IMR-90 (cell line): ENCODE data around the gene WASHC3. TPM values are rescaled to one million over a fixed set of nuclear protein-coding genes. Genes with fewer than 3 reads are reported as not detected.

Experiments used
- ATAC-seq: fragments of 200-7000 bp; cut with Tn5 transposase; 2 replicates; pipeline ENCODE4 v1.9.1; 2020; ENCODE audit warnings: low read depth, mild to moderate bottlenecking, moderate library complexity
- BruUV-seq: library from RNA; stranded (reverse); fragments of 400-500 nt; replicated peaks from 2 replicates; lab custom pipeline; 2021; lab: Mats Ljungman, UMichigan
- CTCF ChIA-PET: fragments of 300-600 bp; formaldehyde crosslinking; extraction: SDS; loops from one replicate; lab custom pipeline; 2021; ENCODE audit warnings: antibody characterized with exemption; lab: Yijun Ruan, JAX
- POLR2A ChIA-PET: fragments of 300-600 bp; sonication (Branson Sonifier 250); formaldehyde crosslinking; loops from one replicate; lab custom pipeline; 2022; ENCODE audit warnings: antibody characterized with exemption; ENCODE audit not compliant: unreplicated experiment; lab: Charles Lee
- DNase-seq: peaks from one replicate; pipeline ENCODE4 v3.0.0; 2013
- H2AFZ ChIP-seq: replicated peaks from 2 replicates; pipeline ENCODE3; 2013; ENCODE audit warnings: low read length, mild to moderate bottlenecking; ENCODE audit not compliant: poor library complexity
- H2AK5ac ChIP-seq: 2 replicates; pipeline ENCODE4 v1.6.1; 2013; ENCODE audit warnings: low read depth, low read length, inconsistent platforms
- H2AK9ac ChIP-seq: replicated peaks from 2 replicates; pipeline ENCODE3; 2013; ENCODE audit warnings: mild to moderate bottlenecking, low read depth, low read length, moderate library complexity; ENCODE audit not compliant: poor library complexity
- H2BK120ac ChIP-seq: 2 replicates; pipeline ENCODE4 v1.6.1; 2013; ENCODE audit warnings: low read depth, low read length, inconsistent platforms
- H2BK15ac ChIP-seq: 3 replicates; pipeline ENCODE4 v1.6.1; 2013; ENCODE audit warnings: low read depth, low read length, inconsistent platforms
- H2BK20ac ChIP-seq: 2 replicates; pipeline ENCODE4 v1.6.1; 2013; ENCODE audit warnings: low read depth, mild to moderate bottlenecking, inconsistent platforms, low read length, moderate library complexity
- H2BK5ac ChIP-seq: 2 replicates; pipeline ENCODE4 v1.6.1; 2013; ENCODE audit warnings: mild to moderate bottlenecking, low read depth, low read length, inconsistent platforms; ENCODE audit not compliant: poor library complexity, severe bottlenecking
- H3K14ac ChIP-seq: replicated peaks from 2 replicates; pipeline ENCODE4 v1.6.1; 2013; ENCODE audit warnings: low read depth, low read length, inconsistent platforms
- H3K18ac ChIP-seq: 2 replicates; pipeline ENCODE4 v1.6.1; 2013; ENCODE audit warnings: low read depth, low read length, control low read depth
- H3K23ac ChIP-seq: 2 replicates; pipeline ENCODE4 v1.6.1; 2013; ENCODE audit warnings: low read depth, low read length, inconsistent platforms
- H3K27ac ChIP-seq: 2 replicates; pipeline ENCODE4 v1.5.1; 2013; ENCODE audit warnings: mild to moderate bottlenecking, control low read depth, low read length; ENCODE audit not compliant: insufficient read depth
- H3K27me3 ChIP-seq: 2 replicates; pipeline ENCODE4 v1.6.1; 2013; ENCODE audit warnings: low read length; ENCODE audit not compliant: control insufficient read depth, insufficient read depth
- H3K36me3 ChIP-seq: 2 replicates; pipeline ENCODE4 v1.6.1; 2013; ENCODE audit warnings: low read length, mixed read lengths; ENCODE audit not compliant: control insufficient read depth, insufficient read depth
- H3K4ac ChIP-seq: 2 replicates; pipeline ENCODE4 v1.6.1; 2013; ENCODE audit warnings: low read depth, low read length, inconsistent platforms
- H3K4me1 ChIP-seq: 2 replicates; pipeline ENCODE4 v1.6.1; 2013; ENCODE audit warnings: low read length, mixed read lengths; ENCODE audit not compliant: control insufficient read depth, insufficient read depth
- H3K4me2 ChIP-seq: 2 replicates; pipeline ENCODE4 v1.6.1; 2013; ENCODE audit warnings: low read depth, mild to moderate bottlenecking, control low read depth, low read length, moderate library complexity
- H3K4me3 ChIP-seq: 2 replicates; pipeline ENCODE4 v1.5.1; 2013; ENCODE audit warnings: low read depth, mild to moderate bottlenecking, control low read depth, low read length, moderate library complexity; ENCODE audit not compliant: insufficient read depth
- H3K56ac ChIP-seq: 2 replicates; pipeline ENCODE4 v1.6.1; 2013; ENCODE audit warnings: low read length, inconsistent platforms; ENCODE audit not compliant: insufficient read depth; ENCODE audit errors: extremely low read depth
- H3K79me1 ChIP-seq, 2 experiments: 2 replicates each; pipeline ENCODE4 v1.6.1; 2013; ENCODE audit warnings: low read length in 2 of 2, inconsistent platforms in 1 of 2, low read depth in 1 of 2
- H3K9ac ChIP-seq: 2 replicates; pipeline ENCODE4 v1.6.1; 2013; ENCODE audit warnings: low read depth, low read length, control low read depth
- H3K9me1 ChIP-seq: 2 replicates; pipeline ENCODE4 v1.6.1; 2013; ENCODE audit warnings: low read length, inconsistent platforms; ENCODE audit not compliant: insufficient read depth
- H3K9me3 ChIP-seq: 2 replicates; pipeline ENCODE4 v1.6.1; 2013; ENCODE audit warnings: low read length; ENCODE audit not compliant: control insufficient read depth, insufficient read depth
- H4K20me1 ChIP-seq: 2 replicates; pipeline ENCODE4 v1.6.1; 2013; ENCODE audit warnings: low read length, inconsistent platforms; ENCODE audit not compliant: insufficient read depth
- H4K5ac ChIP-seq: 2 replicates; pipeline ENCODE4 v1.6.1; 2013; ENCODE audit warnings: mild to moderate bottlenecking, low read depth, low read length, control low read depth
- H4K8ac ChIP-seq, 2 experiments: 2 replicates each; pipeline ENCODE4 v1.6.1; 2013; ENCODE audit warnings: low read depth in 2 of 2, low read length in 2 of 2, control low read depth in 1 of 2, inconsistent platforms in 1 of 2
- H4K91ac ChIP-seq: 2 replicates; pipeline ENCODE4 v1.6.1; 2013; ENCODE audit warnings: low read depth, low read length, inconsistent platforms; ENCODE audit not compliant: insufficient read depth
- POLR2A ChIP-seq: IDR thresholded peaks from 2 replicates; pipeline ENCODE4 v1.6.1; 2012; ENCODE audit warnings: mild to moderate bottlenecking, low read depth, low read length
- USF2 ChIP-seq: fragments of 150-350 bp; IDR thresholded peaks from 2 replicates; pipeline ENCODE4 v1.6.1; 2017; ENCODE audit warnings: mild to moderate bottlenecking, antibody characterized with exemption, low read length, low read depth
- WGBS, 2 experiments: methylation state at CpG; one replicate each; pipeline versions ENCODE4 v1.1.5 to v1.1.7; 2013; ENCODE audit warnings: missing lambda C conversion rate in 2 of 2; ENCODE audit not compliant: insufficient read length in 1 of 2; ENCODE audit errors: extremely low coverage in 2 of 2; 5-methylcytosine and 5-hydroxymethylcytosine counted together
- dilution Hi-C: fragments of 300-500 bp; cut with HindIII; formaldehyde crosslinking; loops from one replicate; pipeline ENCODE4 v1.14.3; 2018; ENCODE audit warnings: low sequenced_read_pairs; ENCODE audit not compliant: unreplicated experiment
- in situ Hi-C: fragments of 300-500 bp; cut with MboI; formaldehyde crosslinking; loops from 3 replicates; pipeline ENCODE4 v1.14.3; 2019; ENCODE audit warnings: low sequenced_read_pairs, inconsistent platforms, mixed read lengths
- intact Hi-C: fragments of 100-400 bp; cut with micrococcal nuclease; formaldehyde crosslinking; loops from 2 replicates; pipeline ENCODE4 v1.10.0; 2022
- polyA plus RNA-seq, 3 experiments: library from polyadenylated mRNA; depleted of rRNA; stranded (reverse); fragments of >200 nt; gene quantifications; 2 replicates each; pipeline ENCODE4 v1.2.3, GENCODE V29; 2012; ENCODE audit warnings: low replicate concordance in 1 of 3
- total RNA-seq: library from RNA; depleted of rRNA; stranded (reverse); fragments of >200 nt; gene quantifications from 2 replicates; pipeline ENCODE4 v1.2.3, GENCODE V29; 2012; rRNA removed

Gene WASHC3
- total and polyA plus RNA-seq, 2 of the 4 experiments (the other 2 are of a cell fraction): 54.8 to 87.1 TPM

GRCh38 chr12:101963697-101964096 is 98.1 kb downstream of the WASHC3 start:
- peaks cover 1% of the 10 kb centered on the region; the same call in 1 of the 2 replicates for H3K4me1 ChIP-seq
- ATAC-seq (no peak), DNase-seq (no peak)
- no peak overlapping the region for H3K4me3 ChIP-seq
- H4K8ac ChIP-seq: no peak overlapping the region
- H3K4me2 ChIP-seq: no peak overlapping the region
- no peak overlapping the region for H2BK5ac ChIP-seq
- no peaks in the 10 kb centered on the region for H3K9me1 ChIP-seq
- no peak overlapping the region for H3K18ac ChIP-seq
- in situ Hi-C loops: loop anchor here (25.0 kb wide), 1 partner anchor 774 kb away; no protein-coding TSS in a partner anchor
- ChIA-PET POLR2A (no interaction called here), CTCF (interaction anchor here (0.6 to 0.8 kb wide), 2 partner anchors 12 to 777 kb away, joined by 3 to 4 read pairs; no protein-coding TSS in a partner anchor)
- no peak for TF ChIP-seq POLR2A
- TF ChIP-seq USF2: peak; percentile 32; the same call in 1 of the 2 replicates
- H3K14ac ChIP-seq: no peak overlapping the region
- H2BK120ac ChIP-seq: no peak overlapping the region
- H3K23ac ChIP-seq: no peak overlapping the region
- H4K91ac ChIP-seq: no peak overlapping the region
- H2BK20ac ChIP-seq: no peak overlapping the region
- no peak overlapping the region for H3K27ac ChIP-seq
- BruUV-seq: no TSS peak
- H4K20me1 ChIP-seq: no peaks in the 10 kb centered on the region
- no peak overlapping the region for H4K5ac ChIP-seq
- dilution Hi-C loops: no loop called here
- no peak overlapping the region for H3K4ac ChIP-seq
- H3K79me1 ChIP-seq: no peaks in the 10 kb centered on the region
- no peak overlapping the region for H3K56ac ChIP-seq
- no CpG with 5 or more reads among the region's 1 CpG for WGBS, 2 experiments
- no peak overlapping the region for H3K9ac ChIP-seq
- H3K36me3 ChIP-seq: no peaks in the 10 kb centered on the region
- no peak overlapping the region for H2AK9ac ChIP-seq
- H2AFZ ChIP-seq: no peak overlapping the region
- intact Hi-C loops: no loop called here
- H3K27me3 ChIP-seq: no peaks in the 10 kb centered on the region
- H2BK15ac ChIP-seq: no peak overlapping the region
- H2AK5ac ChIP-seq: no peak overlapping the region
- 0 out of 2 replicates have a peak, but pooled peaks cover 3% of the 10 kb centered on the region for H3K9me3 ChIP-seq

Other genes with a start within 250 kb of the WASHC3 start
- 24.2 and 28.9 TPM in 2 replicates for gene GNPTAB, start 231.0 kb downstream of the WASHC3 start, total RNA-seq
- gene GNPTAB, start 231.0 kb downstream of the WASHC3 start, polyA plus RNA-seq (2012; rRNA removed): 14.1 and 16.0 TPM in 2 replicates
- 27.2 and 27.5 TPM in 2 replicates for gene DRAM1, start 184.4 kb downstream of the WASHC3 start, total RNA-seq
- 15.8 and 20.0 TPM in 2 replicates for gene DRAM1, start 184.4 kb downstream of the WASHC3 start, polyA plus RNA-seq (2012; rRNA removed)
- gene NUP37, start 58.1 kb upstream of the WASHC3 start, total RNA-seq: 55.0 and 71.9 TPM in 2 replicates
- 28.4 and 41.1 TPM in 2 replicates for gene NUP37, start 58.1 kb upstream of the WASHC3 start, polyA plus RNA-seq (2012; rRNA removed)
- gene PARPBP, start 58.2 kb upstream of the WASHC3 start, total RNA-seq: 7.2 and 15.6 TPM in 2 replicates
- 3.0 and 4.8 TPM in 2 replicates for gene PARPBP, start 58.2 kb upstream of the WASHC3 start, polyA plus RNA-seq (2012; rRNA removed)
- gene PMCH, start 135.8 kb upstream of the WASHC3 start, total RNA-seq: not detected in 2 replicates
- not detected in 2 replicates for gene PMCH, start 135.8 kb upstream of the WASHC3 start, polyA plus RNA-seq (2012; rRNA removed)